NB4 (cell line): ENCODE measurements around the gene MPHOSPH6.

Experiments
- MYC ChIP-seq: IDR thresholded peaks from 2 replicates; pipeline ENCODE4 v1.6.1; 2011; ENCODE audit warnings: low read depth, low read length
- TF ChIP-seq, protein P1 (sequence below): IDR thresholded peaks from one replicate; pipeline ENCODE4 v1.5.1; 2012; ENCODE audit warnings: low read depth, low read length

DNA sequence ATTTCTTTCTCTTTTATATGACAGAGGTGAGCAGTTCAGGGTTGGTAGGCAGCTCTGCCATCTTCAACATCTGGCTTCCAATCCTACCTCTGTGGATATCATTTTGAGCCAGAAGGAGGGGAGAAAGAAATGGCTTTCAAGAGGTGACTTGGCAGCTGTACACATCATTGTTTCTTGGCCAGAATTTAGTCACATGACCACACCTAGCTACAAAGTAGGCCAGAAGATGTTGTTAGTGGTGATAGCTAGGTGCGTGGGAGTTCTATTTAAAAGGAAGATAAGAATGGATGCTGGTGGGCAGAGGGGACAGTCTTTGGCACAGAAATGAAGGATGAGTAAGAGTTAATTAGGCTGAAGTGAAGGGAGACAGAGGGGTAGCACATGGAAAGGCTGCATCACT lies 29.2 kb upstream of the MPHOSPH6 start:
- TF ChIP-seq, protein P1, sequence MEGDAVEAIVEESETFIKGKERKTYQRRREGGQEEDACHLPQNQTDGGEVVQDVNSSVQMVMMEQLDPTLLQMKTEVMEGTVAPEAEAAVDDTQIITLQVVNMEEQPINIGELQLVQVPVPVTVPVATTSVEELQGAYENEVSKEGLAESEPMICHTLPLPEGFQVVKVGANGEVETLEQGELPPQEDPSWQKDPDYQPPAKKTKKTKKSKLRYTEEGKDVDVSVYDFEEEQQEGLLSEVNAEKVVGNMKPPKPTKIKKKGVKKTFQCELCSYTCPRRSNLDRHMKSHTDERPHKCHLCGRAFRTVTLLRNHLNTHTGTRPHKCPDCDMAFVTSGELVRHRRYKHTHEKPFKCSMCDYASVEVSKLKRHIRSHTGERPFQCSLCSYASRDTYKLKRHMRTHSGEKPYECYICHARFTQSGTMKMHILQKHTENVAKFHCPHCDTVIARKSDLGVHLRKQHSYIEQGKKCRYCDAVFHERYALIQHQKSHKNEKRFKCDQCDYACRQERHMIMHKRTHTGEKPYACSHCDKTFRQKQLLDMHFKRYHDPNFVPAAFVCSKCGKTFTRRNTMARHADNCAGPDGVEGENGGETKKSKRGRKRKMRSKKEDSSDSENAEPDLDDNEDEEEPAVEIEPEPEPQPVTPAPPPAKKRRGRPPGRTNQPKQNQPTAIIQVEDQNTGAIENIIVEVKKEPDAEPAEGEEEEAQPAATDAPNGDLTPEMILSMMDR = no peak
- no peak for TF ChIP-seq MYC
